ENCODE measurements around the gene ZCCHC14.

The ZCCHC14 gene

GRCh38 chr16:87432330-87432915 lies 60.4 kb downstream of the ZCCHC14 start:
- TF ChIP-seq ZFX (IDR thresholded peaks at IDR 0.05) (no peak), CTCF (conservative IDR thresholded peaks at IDR 0.05) (no peak)
- H3K27ac ChIP-seq: no peak overlapping the region

- no peak overlapping the region for H3K27ac ChIP-seq
- no peak for TF ChIP-seq ZFX (IDR thresholded peaks at IDR 0.05)
These were observed 60.9 kb downstream of the ZCCHC14 start for GRCh38 chr16:87431926-87432325.

GRCh38 chr16:87426423-87427215 lies 66.2 kb downstream of the ZCCHC14 start:
- TF ChIP-seq ZFX (IDR thresholded peaks at IDR 0.05) (no peak), CTCF (conservative IDR thresholded peaks at IDR 0.05) (no peak)
- H3K27ac ChIP-seq: no peak overlapping the region

GRCh38 chr16:87425941-87426340 lies 66.9 kb downstream of the ZCCHC14 start:
- TF ChIP-seq CTCF (conservative IDR thresholded peaks at IDR 0.05): no peak
- no peak for TF ChIP-seq ZFX (IDR thresholded peaks at IDR 0.05)
- no peak overlapping the region for H3K27ac ChIP-seq

GRCh38 chr16:87424266-87424665 lies 68.6 kb downstream of the ZCCHC14 start:
- no peak overlapping the region for H3K27ac ChIP-seq
- no peak for TF ChIP-seq CTCF (conservative IDR thresholded peaks at IDR 0.05)
- no peak for TF ChIP-seq ZFX (IDR thresholded peaks at IDR 0.05)

- H3K27ac ChIP-seq: no peak overlapping the region
- no peak for TF ChIP-seq CTCF (conservative IDR thresholded peaks at IDR 0.05)
- TF ChIP-seq ZFX (IDR thresholded peaks at IDR 0.05): no peak
These were observed 69.4 kb downstream of the ZCCHC14 start for GRCh38 chr16:87423429-87423828.

- no peak for TF ChIP-seq ZFX (IDR thresholded peaks at IDR 0.05)
- TF ChIP-seq CTCF (conservative IDR thresholded peaks at IDR 0.05): no peak
These were observed 70.7 kb downstream of the ZCCHC14 start for GRCh38 chr16:87422106-87422505.

More at GRCh38 chr16:87422106-87422505, 70.7 kb downstream of the ZCCHC14 start:
- H3K27ac ChIP-seq: no peak overlapping the region
